ENCODE measurements around the gene RPL29.

The RPL29 gene

GRCh38 chr3:52017586-52017985, 21.9 kb upstream of the RPL29 start:
- H3K36me3 ChIP-seq (ENCODE audit: control insufficient read depth in 1 of 2, insufficient read depth in 2 of 2, low read depth in 1 of 2, low read length in 2 of 2), result no peaks in the 10 kb centered on the region
- 92% methylated on average over 9 of the region's 11 CpGs for WGBS
- no peak overlapping the region for H4K8ac ChIP-seq (ENCODE audit: low read length)
- no peak overlapping the region for H2BK12ac ChIP-seq (ENCODE audit: low read length in 2 of 2)
- H4K91ac ChIP-seq (ENCODE audit: low read length), result no peak overlapping the region
- no peak overlapping the region for H3K18ac ChIP-seq (ENCODE audit: low read depth in 1 of 2, low read length in 2 of 2)
- no peak overlapping the region for H3K4me3 ChIP-seq (ENCODE audit: insufficient read depth in 1 of 2, low read depth in 1 of 2, low read length in 2 of 2)
- H3K4me1 ChIP-seq (ENCODE audit: control insufficient read depth, insufficient read depth, low read depth, low read length), result peaks cover 5% of the 10 kb centered on the region
- no peaks in the 10 kb centered on the region for H3K79me1 ChIP-seq (replicated peaks; ENCODE audit: low read length, poor library complexity, severe bottlenecking)
- no peak overlapping the region for H3K4me2 ChIP-seq (ENCODE audit: low read length, poor library complexity, severe bottlenecking)
- no peak overlapping the region for H2AFZ ChIP-seq (ENCODE audit: low read depth, low read length)
- H2BK5ac ChIP-seq (ENCODE audit: low read depth, low read length, poor library complexity, severe bottlenecking), result no peak overlapping the region
- H3K9ac ChIP-seq (ENCODE audit: low read length), result no peak overlapping the region
- no peak overlapping the region for H3K27ac ChIP-seq (ENCODE audit: low read length, poor library complexity, severe bottlenecking)
- no peak overlapping the region for H2BK15ac ChIP-seq (ENCODE audit: low read depth, poor library complexity, severe bottlenecking)
- no peak overlapping the region for H3K23ac ChIP-seq (ENCODE audit: low read length in 2 of 2)
- no peaks in the 10 kb centered on the region for H3K27me3 ChIP-seq (ENCODE audit: control insufficient read depth in 1 of 2, insufficient read depth in 1 of 2, low read length in 2 of 2)
- no peaks in the 10 kb centered on the region for H3K9me3 ChIP-seq (ENCODE audit: control insufficient read depth, low read length)
- no peak overlapping the region for H3K14ac ChIP-seq (ENCODE audit: low read length in 2 of 2)
- no peak overlapping the region for H2BK120ac ChIP-seq (ENCODE audit: low read depth, low read length)
- no peak overlapping the region for H3K4ac ChIP-seq (ENCODE audit: low read depth in 1 of 2, low read length in 2 of 2)
- H2AK5ac ChIP-seq (ENCODE audit: low read length, severe bottlenecking), result no peak overlapping the region
- no peak for DNase-seq

GRCh38 chr3:52015438-52016228, 19.9 kb upstream of the RPL29 start:
- 93% methylated on average over 12 of the region's 13 CpGs for WGBS
- no peak overlapping the region for H2AFZ ChIP-seq (ENCODE audit: low read depth, low read length)

GRCh38 chr3:52014613-52015012, 18.9 kb upstream of the RPL29 start:
- H3K79me1 ChIP-seq (replicated peaks; ENCODE audit: low read length, poor library complexity, severe bottlenecking), result no peaks in the 10 kb centered on the region
- H2BK12ac ChIP-seq (ENCODE audit: low read length in 2 of 2), result no peak overlapping the region
- no peak overlapping the region for H4K91ac ChIP-seq (ENCODE audit: low read length)
- no peak overlapping the region for H3K27ac ChIP-seq (ENCODE audit: low read length, poor library complexity, severe bottlenecking)
- H2BK15ac ChIP-seq (ENCODE audit: low read depth, poor library complexity, severe bottlenecking), result no peak overlapping the region
- no peak overlapping the region for H2AFZ ChIP-seq (ENCODE audit: low read depth, low read length)
- H2BK120ac ChIP-seq (ENCODE audit: low read depth, low read length), result no peak overlapping the region
- no peak overlapping the region for H3K18ac ChIP-seq (ENCODE audit: low read depth in 1 of 2, low read length in 2 of 2)
- no peak overlapping the region for H4K8ac ChIP-seq (ENCODE audit: low read length)
- no peak overlapping the region for H2BK5ac ChIP-seq (ENCODE audit: low read depth, low read length, poor library complexity, severe bottlenecking)
- peaks cover 0 to 2% of the 10 kb centered on the region in 2 experiments for H3K27me3 ChIP-seq (ENCODE audit: control insufficient read depth in 1 of 2, insufficient read depth in 1 of 2, low read length in 2 of 2)
- no peak overlapping the region for H3K4ac ChIP-seq (ENCODE audit: low read depth in 1 of 2, low read length in 2 of 2)
- no peak overlapping the region for H3K14ac ChIP-seq (ENCODE audit: low read length in 2 of 2)
- H3K4me3 ChIP-seq (ENCODE audit: insufficient read depth in 1 of 2, low read depth in 1 of 2, low read length in 2 of 2), result no peak overlapping the region
- no peak overlapping the region for H3K9ac ChIP-seq (ENCODE audit: low read length)
- H3K9me3 ChIP-seq (ENCODE audit: control insufficient read depth, low read length), result no peaks in the 10 kb centered on the region
- peak; percentile 9 for DNase-seq
- H2AK5ac ChIP-seq (ENCODE audit: low read length, severe bottlenecking), result no peak overlapping the region
- no peak overlapping the region for H3K4me2 ChIP-seq (ENCODE audit: low read length, poor library complexity, severe bottlenecking)
- no peaks in the 10 kb centered on the region for H3K36me3 ChIP-seq (ENCODE audit: control insufficient read depth in 1 of 2, insufficient read depth in 2 of 2, low read depth in 1 of 2, low read length in 2 of 2)
- 81% methylated on average over 8 of the region's 8 CpGs for WGBS
- no peak overlapping the region for H3K23ac ChIP-seq (ENCODE audit: low read length in 2 of 2)
- no peaks in the 10 kb centered on the region for H3K4me1 ChIP-seq (ENCODE audit: control insufficient read depth, insufficient read depth, low read depth, low read length)

More at GRCh38 chr3:52015438-52016228, 19.9 kb upstream of the RPL29 start:
- no peak overlapping the region for H3K18ac ChIP-seq (ENCODE audit: low read depth in 1 of 2, low read length in 2 of 2)
- no peaks in the 10 kb centered on the region for H3K4me1 ChIP-seq (ENCODE audit: control insufficient read depth, insufficient read depth, low read depth, low read length)
- no peak for DNase-seq
- H3K36me3 ChIP-seq (ENCODE audit: control insufficient read depth in 1 of 2, insufficient read depth in 2 of 2, low read depth in 1 of 2, low read length in 2 of 2), result no peaks in the 10 kb centered on the region
- H3K4ac ChIP-seq (ENCODE audit: low read depth in 1 of 2, low read length in 2 of 2), result no peak overlapping the region
- H3K23ac ChIP-seq (ENCODE audit: low read length in 2 of 2), result no peak overlapping the region
- H2BK120ac ChIP-seq (ENCODE audit: low read depth, low read length), result no peak overlapping the region
- H2AK5ac ChIP-seq (ENCODE audit: low read length, severe bottlenecking), result no peak overlapping the region
- H3K9me3 ChIP-seq (ENCODE audit: control insufficient read depth, low read length), result no peaks in the 10 kb centered on the region
- H3K9ac ChIP-seq (ENCODE audit: low read length), result no peak overlapping the region
- no peak overlapping the region for H3K4me3 ChIP-seq (ENCODE audit: insufficient read depth in 1 of 2, low read depth in 1 of 2, low read length in 2 of 2)
- no peak overlapping the region for H3K4me2 ChIP-seq (ENCODE audit: low read length, poor library complexity, severe bottlenecking)
- no peak overlapping the region for H2BK5ac ChIP-seq (ENCODE audit: low read depth, low read length, poor library complexity, severe bottlenecking)
- H4K8ac ChIP-seq (ENCODE audit: low read length), result no peak overlapping the region
- no peak overlapping the region for H4K91ac ChIP-seq (ENCODE audit: low read length)
- no peak overlapping the region for H2BK12ac ChIP-seq (ENCODE audit: low read length in 2 of 2)
- H3K14ac ChIP-seq (ENCODE audit: low read length in 2 of 2), result no peak overlapping the region
- H3K27ac ChIP-seq (ENCODE audit: low read length, poor library complexity, severe bottlenecking), result no peak overlapping the region
- peaks cover 0 to 2% of the 10 kb centered on the region in 2 experiments for H3K27me3 ChIP-seq (ENCODE audit: control insufficient read depth in 1 of 2, insufficient read depth in 1 of 2, low read length in 2 of 2)
- H3K79me1 ChIP-seq (replicated peaks; ENCODE audit: low read length, poor library complexity, severe bottlenecking), result no peaks in the 10 kb centered on the region
- H2BK15ac ChIP-seq (ENCODE audit: low read depth, poor library complexity, severe bottlenecking), result no peak overlapping the region

GRCh38 chr3:52013802-52014598, 18.3 kb upstream of the RPL29 start:
- Histone ChIP-seq H2AK5ac (ENCODE audit: low read length, severe bottlenecking) (no peak overlapping the region), H3K14ac (ENCODE audit: low read length in 2 of 2) (no peak overlapping the region), H3K4me3 (ENCODE audit: insufficient read depth in 1 of 2, low read depth in 1 of 2, low read length in 2 of 2) (no peak overlapping the region), H2BK15ac (ENCODE audit: low read depth, poor library complexity, severe bottlenecking) (no peak overlapping the region), H3K36me3 (ENCODE audit: control insufficient read depth in 1 of 2, insufficient read depth in 2 of 2, low read depth in 1 of 2, low read length in 2 of 2) (no peaks in the 10 kb centered on the region), H3K4me1 (ENCODE audit: control insufficient read depth, insufficient read depth, low read depth, low read length) (no peaks in the 10 kb centered on the region), H2BK12ac (ENCODE audit: low read length in 2 of 2) (no peak overlapping the region), H3K79me1 (replicated peaks; ENCODE audit: low read length, poor library complexity, severe bottlenecking) (no peaks in the 10 kb centered on the region), H3K9me3 (ENCODE audit: control insufficient read depth, low read length) (no peaks in the 10 kb centered on the region), H3K27ac (ENCODE audit: low read length, poor library complexity, severe bottlenecking) (no peak overlapping the region), H3K27me3 (ENCODE audit: control insufficient read depth in 1 of 2, insufficient read depth in 1 of 2, low read length in 2 of 2) (peaks cover 0 to 2% of the 10 kb centered on the region in 2 experiments), H4K91ac (ENCODE audit: low read length) (no peak overlapping the region), H3K23ac (ENCODE audit: low read length in 2 of 2) (no peak overlapping the region), H2BK5ac (ENCODE audit: low read depth, low read length, poor library complexity, severe bottlenecking) (no peak overlapping the region), H3K18ac (ENCODE audit: low read depth in 1 of 2, low read length in 2 of 2) (no peak overlapping the region), H2BK120ac (ENCODE audit: low read depth, low read length) (no peak overlapping the region), H3K4me2 (ENCODE audit: low read length, poor library complexity, severe bottlenecking) (no peak overlapping the region), H2AFZ (ENCODE audit: low read depth, low read length) (no peak overlapping the region), H3K4ac (ENCODE audit: low read depth in 1 of 2, low read length in 2 of 2) (no peak overlapping the region), H4K8ac (ENCODE audit: low read length) (peak overlapping the region; percentile 29), H3K9ac (ENCODE audit: low read length) (no peak overlapping the region)
- 91% methylated on average over 6 of the region's 6 CpGs for WGBS
- DNase-seq, result no peak
